Gastrocnemius medialis (tissue), 4 donors: ENCODE data around the gene ASCL1.

Experiments
- CTCF ChIP-seq, 5 experiments: fragments of 450-650 bp in 3 of 5; fragments of 200-600 bp in 2 of 5; sonication (generic) in 2 of 5; IDR thresholded peaks in 4 of 5; conservative IDR thresholded peaks in 1 of 5; 1 replicate in 4 of 5; 2 replicates in 1 of 5; pipeline ENCODE4 v1.5.1; 2016 to 2019; ENCODE audit warnings: antibody characterized with exemption in 5 of 5, mild to moderate bottlenecking in 3 of 5, moderate library complexity in 3 of 5
- POLR2A ChIP-seq, 2 donors: fragments of 450-650 bp; IDR thresholded peaks; one replicate each; pipeline ENCODE4 v1.6.1; 2017; ENCODE audit warnings: antibody characterized with exemption in 2 of 2, mild to moderate bottlenecking in 2 of 2, moderate library complexity in 2 of 2

GRCh38 chr12:102992720-102993119 lies 35.2 kb downstream of the ASCL1 start:
- TF ChIP-seq CTCF (IDR thresholded peaks at IDR 0.05 in 4 of 5, conservative IDR thresholded peaks at IDR 0.05 in 1 of 5): no peak
- TF ChIP-seq POLR2A (IDR thresholded peaks at IDR 0.05): no peak
